ENCODE measurements around the gene FRAS1.

- TF ChIP-seq CTCF (conservative IDR thresholded peaks at IDR 0.05; ENCODE audit: low read depth, low read length), result no peak; the same call in 1 of the 2 replicates
- no peak for TF ChIP-seq EZH2 (IDR thresholded peaks at IDR 0.05; ENCODE audit: low read length, unreplicated experiment)
These were observed 254.2 kb downstream of the FRAS1 start for GRCh38 chr4:78311306-78311705.

Measured in PC-3 (cell line).